Measurements from ENCODE around the gene TXNRD1. TPM values are rescaled to one million over a fixed set of nuclear protein-coding genes. Genes with fewer than 3 reads are reported as not detected.
"Not testable (repeated sequence)": the region's sequence is repeated elsewhere in the genome, so short reads cannot be mapped to it uniquely, and the experiment has no call there.

Gene TXNRD1
- total RNA-seq, 4 donors from 2014 or later: 129 to 230 (median 199) TPM

- H3K36me3 ChIP-seq: no peaks in the 10 kb centered on the region
- intact Hi-C loops (cut with DNase I): no loop called here
- no peaks in the 10 kb centered on the region for H3K9me3 ChIP-seq
- no peak overlapping the region for H3K4me3 ChIP-seq (replicated peaks in 1 of 3)
- TF ChIP-seq CTCF (IDR thresholded peaks at IDR 0.05): no peak
- TF ChIP-seq POLR2A (IDR thresholded peaks at IDR 0.05): no peak
- no peaks in the 10 kb centered on the region for H3K27me3 ChIP-seq
- H3K4me1 ChIP-seq: peaks cover 0 to 2% of the 10 kb centered on the region in 2 donors
- DNase-seq: peak; percentile 35 to 40
- H3K27ac ChIP-seq: no peak overlapping the region
- WGBS, 2 donors: 22 to 37% methylated on average over 7 of the region's 7 CpGs
Observed at GRCh38 chr12:104387190-104387589, 171.6 kb downstream of the TXNRD1 start.

GRCh38 chr12:104394086-104394485, 178.5 kb downstream of the TXNRD1 start:
- H3K4me1 ChIP-seq; H3K27me3 ChIP-seq; H3K36me3 ChIP-seq; H3K27ac ChIP-seq; H3K4me3 ChIP-seq (replicated peaks in 1 of 3); H3K9me3 ChIP-seq; DNase-seq; intact Hi-C loops (cut with DNase I): not testable (repeated sequence)
- 90 to 93% methylated on average over 9 to 11 of the region's 11 CpGs for WGBS, 2 donors

Other genes starting within 250 kb of the TXNRD1 start
- gene TDG, start 249.9 kb upstream of the TXNRD1 start, total RNA-seq: 10 to 100 TPM; 20.5 to 33.1 (median 28.2) TPM
- 10 to 100 TPM; 27.7 to 52.0 (median 34.3) TPM for gene GLT8D2, start 165.6 kb upstream of the TXNRD1 start, total RNA-seq
- gene HCFC2, start 151.2 kb upstream of the TXNRD1 start, total RNA-seq: 10 to 100 TPM; 23.6 to 31.6 (median 27.1) TPM
- gene NFYB, start 77.6 kb upstream of the TXNRD1 start, total RNA-seq: 10 to 100 TPM; 24.7 to 53.1 (median 37.1) TPM
- 10 to 100 TPM in 2 of 4 donors, 1 to 10 TPM in 2; 8.0 to 22.2 (median 9.8) TPM for gene EID3, start 88.0 kb downstream of the TXNRD1 start, total RNA-seq
- 10 to 100 TPM in 1 of 4 donors, 1 to 10 TPM in 3; 6.9 to 11.6 (median 8.0) TPM for gene CHST11, start 241.2 kb downstream of the TXNRD1 start, total RNA-seq

Data from thyroid gland (tissue), 4 donors.